Right lobe of liver (tissue), 6 donors: ENCODE results near the gene DUS2. TPM values are rescaled to one million over a fixed set of nuclear protein-coding genes. Genes with fewer than 3 reads are reported as not detected.
"Not testable (repeated sequence)": the region's sequence is repeated elsewhere in the genome, so short reads cannot be mapped to it uniquely, and the experiment has no call there.

Experiments
- ATAC-seq, 4 donors: fragments of 200-7000 bp; cut with Tn5 transposase; one replicate each; pipeline ENCODE4 v1.9.1; 2020; ENCODE audit warnings: mild to moderate bottlenecking in 4 of 4, moderate library complexity in 4 of 4
- DNase-seq, 3 donors: peaks; one replicate each; pipeline ENCODE4 v3.0.0-alpha.2; 2020
- H3K27ac ChIP-seq, 3 donors: fragments of 200-600 bp; one replicate each; pipeline ENCODE4 v1.8.0; 2022
- H3K27me3 ChIP-seq, 2 donors: fragments of 200-600 bp; one replicate each; pipeline ENCODE4 v1.8.0; 2022
- H3K36me3 ChIP-seq, 4 donors: fragments of 200-600 bp; sonication (generic) in 1 of 4; one replicate each; pipeline versions ENCODE4 v1.5.1 to v1.8.0; 2017 to 2022; ENCODE audit warnings: control low read depth in 1 of 4
- H3K4me1 ChIP-seq, 4 donors: fragments of 200-600 bp; sonication (generic) in 1 of 4; one replicate each; pipeline versions ENCODE4 v1.5.1 to v1.8.0; 2017 to 2022; ENCODE audit warnings: control low read depth in 1 of 4
- H3K4me3 ChIP-seq, 3 donors: fragments of 200-600 bp; one replicate each; pipeline ENCODE4 v1.8.0; 2022
- H3K9me3 ChIP-seq, 4 donors: fragments of 200-600 bp; sonication (generic) in 1 of 4; one replicate each; pipeline versions ENCODE4 v1.5.1 to v1.8.0; 2017 to 2022; ENCODE audit warnings: control low read depth in 1 of 4
- POLR2A ChIP-seq: fragments of 450-650 bp; IDR thresholded peaks from one replicate; pipeline ENCODE4 v1.6.1; 2017; ENCODE audit warnings: antibody characterized with exemption, mild to moderate bottlenecking
- WGBS: methylation state at CpG from one replicate; pipeline ENCODE4 v1.1.6; 2018; ENCODE audit warnings: low coverage, low lambda C conversion rate; ENCODE audit not compliant: insufficient coverage; ENCODE audit errors: missing lambda C conversion rate; 5-methylcytosine and 5-hydroxymethylcytosine counted together
- intact Hi-C, 2 donors: fragments of 100-400 bp; cut with DNase I; formaldehyde crosslinking; loops; one replicate each; pipeline versions ENCODE4 v1.11.2 to v1.14.1; 2022
- total RNA-seq, 6 experiments: library from RNA; depleted of rRNA in 2 of 6; stranded (reverse); fragments of >200 nt in 2 of 6; fragmentation: NEBNext Ultra II Directional in 3 of 6; extraction: Animal tissue kit (Norgen Biotek cat#: 25700) in 3 of 6; gene quantifications; one replicate each; pipeline versions ENCODE4 v1.1.0 to v1.2.4, GENCODE V29; 2016 to 2023
- TF ChIP-seq, protein P1 (sequence below), 4 donors: fragments of 200-600 bp in 3 of 4; fragments of 450-650 bp in 1 of 4; IDR thresholded peaks; one replicate each; pipeline versions ENCODE4 v1.5.1 to v1.8.0; 2016 to 2022; ENCODE audit warnings: antibody characterized with exemption in 4 of 4, mild to moderate bottlenecking in 2 of 4
- donor health status: DM: no; HTN: yes; CAD: no.
- donor health status: DM: no; HTN: no; CAD: no.
- donor health status: DM: no; HTN: no; CAD: no.
- donor health status: DM: no; HTN: yes; CAD: no.
- donor health status: DM: no; HTN: yes; CAD: no.

The DUS2 gene
- total RNA-seq, 6 experiments from 2014 or later, result 7.9 to 16.4 (median 9.2) TPM

GRCh38 chr16:68019167-68019680 is 3.9 kb upstream of the DUS2 start:
- DNase-seq (peak in 1 of 3 donors; percentile 18), ATAC-seq (no peak)
- Histone ChIP-seq H3K36me3 (no peaks in the 10 kb centered on the region), H3K4me1 (peaks cover 0 to 18% (median 9%) of the 10 kb centered on the region in 4 donors), H3K4me3 (no peak overlapping the region), H3K9me3 (no peaks in the 10 kb centered on the region), H3K27me3 (no peaks in the 10 kb centered on the region), H3K27ac (no peak overlapping the region)
- no peak for TF ChIP-seq POLR2A
- TF ChIP-seq, protein P1, sequence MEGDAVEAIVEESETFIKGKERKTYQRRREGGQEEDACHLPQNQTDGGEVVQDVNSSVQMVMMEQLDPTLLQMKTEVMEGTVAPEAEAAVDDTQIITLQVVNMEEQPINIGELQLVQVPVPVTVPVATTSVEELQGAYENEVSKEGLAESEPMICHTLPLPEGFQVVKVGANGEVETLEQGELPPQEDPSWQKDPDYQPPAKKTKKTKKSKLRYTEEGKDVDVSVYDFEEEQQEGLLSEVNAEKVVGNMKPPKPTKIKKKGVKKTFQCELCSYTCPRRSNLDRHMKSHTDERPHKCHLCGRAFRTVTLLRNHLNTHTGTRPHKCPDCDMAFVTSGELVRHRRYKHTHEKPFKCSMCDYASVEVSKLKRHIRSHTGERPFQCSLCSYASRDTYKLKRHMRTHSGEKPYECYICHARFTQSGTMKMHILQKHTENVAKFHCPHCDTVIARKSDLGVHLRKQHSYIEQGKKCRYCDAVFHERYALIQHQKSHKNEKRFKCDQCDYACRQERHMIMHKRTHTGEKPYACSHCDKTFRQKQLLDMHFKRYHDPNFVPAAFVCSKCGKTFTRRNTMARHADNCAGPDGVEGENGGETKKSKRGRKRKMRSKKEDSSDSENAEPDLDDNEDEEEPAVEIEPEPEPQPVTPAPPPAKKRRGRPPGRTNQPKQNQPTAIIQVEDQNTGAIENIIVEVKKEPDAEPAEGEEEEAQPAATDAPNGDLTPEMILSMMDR (IDR thresholded peaks at IDR 0.05), result no peak
- intact Hi-C loops, result no loop called here
- 53% methylated on average over 7 of the region's 8 CpGs for WGBS

GRCh38 chr16:68021490-68021889 is 1.6 kb upstream of the DUS2 start:
- no peaks in the 10 kb centered on the region for H3K9me3 ChIP-seq
- WGBS, result no CpG with 5 or more reads among the region's 10 CpGs
- intact Hi-C loops, result no loop called here

DNA sequence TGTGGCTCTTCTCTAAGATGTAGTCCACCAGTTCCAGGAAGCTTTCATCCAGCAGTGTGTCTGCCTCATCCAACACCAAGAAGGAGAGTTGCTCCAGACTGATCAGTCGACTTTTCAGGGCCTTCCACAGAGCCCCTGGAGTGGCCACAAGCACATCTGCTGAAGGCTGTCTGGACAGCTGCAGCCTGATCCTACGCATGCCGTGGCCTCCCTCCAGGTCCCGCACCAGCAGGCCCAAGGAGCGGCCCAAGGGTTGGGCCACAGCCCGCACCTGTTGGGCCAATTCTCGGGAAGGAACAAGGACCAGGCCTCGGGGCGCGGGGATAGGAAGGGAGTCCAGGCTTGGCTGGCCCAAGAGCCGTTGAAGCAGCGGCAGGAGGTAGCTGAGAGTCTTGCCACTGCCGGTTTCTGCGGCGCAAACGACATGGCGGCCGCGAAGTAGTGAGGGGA is 781 bp upstream of the DUS2 start:
- no peaks in the 10 kb centered on the region for H3K27me3 ChIP-seq
- intact Hi-C loops, result no loop called here
- ATAC-seq, result peak in 1 of 4 donors; percentile 3
- H3K9me3 ChIP-seq, result no peaks in the 10 kb centered on the region
- WGBS, result 4% methylated on average over 4 of the region's 19 CpGs
- peak overlapping the region; percentile 68 to 99 (median 96) for H3K4me3 ChIP-seq
- DNase-seq, result peak in 1 of 3 donors; percentile 29
- peaks cover 0 to 19% (median 10%) of the 10 kb centered on the region in 4 donors for H3K4me1 ChIP-seq
- TF ChIP-seq POLR2A, result no peak
- TF ChIP-seq, protein P1 (IDR thresholded peaks at IDR 0.05), result no peak
- no peaks in the 10 kb centered on the region for H3K36me3 ChIP-seq
- peak overlapping the region; percentile 67 to 77 (median 71) for H3K27ac ChIP-seq

More at GRCh38 chr16:68021490-68021889, 1.6 kb upstream of the DUS2 start:
- Histone ChIP-seq H3K36me3 (no peaks in the 10 kb centered on the region), H3K27ac (no peak overlapping the region), H3K4me3 (no peak overlapping the region), H3K27me3 (no peaks in the 10 kb centered on the region), H3K4me1 (peaks cover 0 to 19% (median 10%) of the 10 kb centered on the region in 4 donors)
- TF ChIP-seq POLR2A, result no peak
- TF ChIP-seq, protein P1 (IDR thresholded peaks at IDR 0.05), result no peak
- no peak for DNase-seq
- ATAC-seq, result no peak

DNA sequence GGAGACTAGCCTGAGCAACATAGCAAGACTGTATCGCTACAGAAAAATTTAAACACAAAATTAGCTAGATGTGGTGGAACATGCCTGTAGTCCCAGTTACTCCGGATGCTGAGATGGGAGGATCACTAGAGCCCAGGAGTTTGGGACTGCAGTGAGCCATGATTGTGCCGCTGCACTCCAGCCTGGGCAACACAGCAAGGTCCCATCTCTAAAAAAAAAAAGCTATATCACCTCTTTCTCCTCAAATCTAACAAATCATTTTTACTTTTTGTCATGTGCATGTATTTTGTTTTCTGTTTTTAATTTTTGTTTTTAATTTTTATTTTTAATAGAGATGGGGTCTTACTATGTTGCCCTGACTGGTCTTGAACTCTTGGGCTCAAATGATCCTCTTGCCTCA is 5.9 kb downstream of the DUS2 start:
- WGBS, result 100% methylated on average over 1 of the region's 3 CpGs
- no peak overlapping the region for H3K4me3 ChIP-seq
- intact Hi-C loops, result no loop called here
- DNase-seq, result no peak
- peaks cover 0 to 3% (median 0%) of the 10 kb centered on the region in 4 donors for H3K36me3 ChIP-seq
- ATAC-seq, result no peak
- peaks cover 0 to 3% (median 2%) of the 10 kb centered on the region in 4 donors for H3K4me1 ChIP-seq
- no peak overlapping the region for H3K27ac ChIP-seq
- H3K27me3 ChIP-seq, result no peaks in the 10 kb centered on the region
- no peak for TF ChIP-seq POLR2A
- TF ChIP-seq, protein P1 (IDR thresholded peaks at IDR 0.05), result no peak
- no peaks in the 10 kb centered on the region for H3K9me3 ChIP-seq

- DNase-seq, H3K27me3 ChIP-seq, H3K36me3 ChIP-seq, H3K27ac ChIP-seq, ATAC-seq, intact Hi-C loops, H3K4me3 ChIP-seq, H3K9me3 ChIP-seq, H3K4me1 ChIP-seq: not testable (repeated sequence)
- 69% methylated on average over 5 of the region's 6 CpGs for WGBS
Observed at GRCh38 chr16:68030108-68030507, 7.0 kb downstream of the DUS2 start.
